ENCODE results near the gene UTP25. TPM values are rescaled to one million over a fixed set of nuclear protein-coding genes. Genes with fewer than 3 reads are reported as not detected.

The UTP25 gene
- total RNA-seq, 3 donors from 2014 or later (not counting 1 experiment from before 2014, with no cell fraction given), result 6.0 to 8.9 (median 8.3) TPM

Other genes starting within 250 kb of the UTP25 start
- not detected for gene CAMK1G, start 244.3 kb upstream of the UTP25 start, total RNA-seq
- 1 to 10 TPM; 1.2 to 2.3 (median 1.4) TPM for gene LAMB3, start 175.5 kb upstream of the UTP25 start, total RNA-seq
- gene G0S2, start 152.6 kb upstream of the UTP25 start, total RNA-seq, result 100 to 1,000 TPM in 1 of 3 donors, 10 to 100 TPM in 2; 15.3 to 132 (median 22.0) TPM
- gene HSD11B1, start 123.1 kb upstream of the UTP25 start, total RNA-seq, result not detected
- 100 to 1,000 TPM; 273 to 354 (median 287) TPM for gene TRAF3IP3, start 71.9 kb upstream of the UTP25 start, total RNA-seq
- gene C1orf74, start 43.4 kb upstream of the UTP25 start, total RNA-seq, result under 1 TPM; 0.75 to 0.88 (median 0.80) TPM
- gene IRF6, start 21.8 kb upstream of the UTP25 start, total RNA-seq, result 10 to 100 TPM in 1 of 3 donors, 1 to 10 TPM in 2; 2.5 to 11.2 (median 3.8) TPM
- gene SYT14, start 110.2 kb downstream of the UTP25 start, total RNA-seq, result not detected

Data from natural killer cell (primary cell).